GM15510 (cell line): ENCODE data around the gene ATXN1L.

ENCODE experiments used
- POLR2A ChIP-seq: IDR thresholded peaks from 3 replicates; pipeline ENCODE4 v1.6.1; 2011; ENCODE audit warnings: borderline replicate concordance; ENCODE audit not compliant: insufficient read length; ENCODE audit errors: extremely low read depth

The ATXN1L gene

GRCh38 chr16:71902656-71903365 lies 57.0 kb downstream of the ATXN1L start:
- no peak for TF ChIP-seq POLR2A

DNA sequence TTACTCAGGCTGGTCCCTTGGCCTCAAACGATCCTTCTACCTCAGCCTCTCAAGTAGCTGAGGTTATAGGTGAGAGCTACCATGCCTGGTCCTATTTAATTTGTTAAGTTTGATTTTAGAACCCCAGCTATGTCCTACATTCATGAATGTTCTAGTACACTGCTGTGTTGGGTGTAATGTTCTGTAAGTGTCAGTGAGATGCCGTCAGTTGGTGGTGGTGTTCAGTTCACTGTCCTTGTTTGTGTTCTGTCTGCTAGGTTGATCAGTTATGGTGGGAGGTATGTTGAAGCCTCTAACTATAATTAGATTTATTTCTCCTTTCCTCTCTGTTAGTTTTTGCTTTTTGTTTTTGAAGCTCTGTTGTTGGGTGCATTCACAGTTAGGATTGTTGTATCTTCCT lies 57.8 kb downstream of the ATXN1L start:
- no peak for TF ChIP-seq POLR2A

GRCh38 chr16:71904239-71904638 lies 58.5 kb downstream of the ATXN1L start:
- TF ChIP-seq POLR2A, result no peak
